DMS 273 treated with DMSO at 0.1 percent for 48 hours (cell line): ENCODE data around the gene FGFRL1.
A peak's percentile ranks its signal among the peaks of the same experiment; 100 is the strongest.

Experiments used
- DNase-seq: peaks from one replicate; lab custom pipeline; 2025; lab: John Stamatoyannopoulos, UW

Gene FGFRL1

GRCh38 chr4:1006856-1007255 is 4.6 kb upstream of the FGFRL1 start:
- DNase-seq: no peak

DNA sequence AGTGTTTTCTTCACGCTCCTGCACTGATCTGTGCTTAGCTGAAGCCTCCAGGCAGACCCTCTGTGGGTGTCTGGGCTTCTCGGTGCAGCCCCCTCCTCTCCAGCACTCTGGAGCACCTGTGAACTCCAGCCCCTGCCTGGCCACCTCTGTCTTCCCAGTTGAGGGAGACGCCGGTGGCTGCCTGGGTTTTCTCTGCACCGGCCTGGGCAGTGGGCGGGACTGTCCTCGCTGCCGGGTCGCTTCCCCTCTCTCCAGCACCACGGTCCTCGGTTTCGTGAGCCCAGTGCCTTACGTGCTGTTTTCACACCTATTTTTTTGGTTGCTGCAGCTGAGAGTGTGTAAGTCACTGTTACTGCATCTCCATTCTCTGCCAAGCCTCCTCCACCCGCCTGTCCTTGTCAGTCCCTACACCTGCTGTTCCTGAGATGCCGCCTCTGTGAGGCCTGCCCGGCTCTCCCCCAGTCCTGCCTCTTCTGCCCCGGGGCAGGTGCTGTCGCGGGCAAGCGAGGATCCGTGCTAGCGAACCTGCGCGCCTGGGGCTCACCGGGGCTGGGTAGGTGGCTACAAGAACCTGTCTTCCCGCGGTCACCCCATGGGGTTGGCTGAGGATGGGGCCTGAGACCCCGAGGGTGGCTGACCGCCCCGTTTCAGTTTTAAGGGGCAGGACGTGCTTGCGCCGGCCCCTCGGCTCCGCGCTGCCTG is 2.4 kb upstream of the FGFRL1 start:
- DNase-seq: no peak

DNA sequence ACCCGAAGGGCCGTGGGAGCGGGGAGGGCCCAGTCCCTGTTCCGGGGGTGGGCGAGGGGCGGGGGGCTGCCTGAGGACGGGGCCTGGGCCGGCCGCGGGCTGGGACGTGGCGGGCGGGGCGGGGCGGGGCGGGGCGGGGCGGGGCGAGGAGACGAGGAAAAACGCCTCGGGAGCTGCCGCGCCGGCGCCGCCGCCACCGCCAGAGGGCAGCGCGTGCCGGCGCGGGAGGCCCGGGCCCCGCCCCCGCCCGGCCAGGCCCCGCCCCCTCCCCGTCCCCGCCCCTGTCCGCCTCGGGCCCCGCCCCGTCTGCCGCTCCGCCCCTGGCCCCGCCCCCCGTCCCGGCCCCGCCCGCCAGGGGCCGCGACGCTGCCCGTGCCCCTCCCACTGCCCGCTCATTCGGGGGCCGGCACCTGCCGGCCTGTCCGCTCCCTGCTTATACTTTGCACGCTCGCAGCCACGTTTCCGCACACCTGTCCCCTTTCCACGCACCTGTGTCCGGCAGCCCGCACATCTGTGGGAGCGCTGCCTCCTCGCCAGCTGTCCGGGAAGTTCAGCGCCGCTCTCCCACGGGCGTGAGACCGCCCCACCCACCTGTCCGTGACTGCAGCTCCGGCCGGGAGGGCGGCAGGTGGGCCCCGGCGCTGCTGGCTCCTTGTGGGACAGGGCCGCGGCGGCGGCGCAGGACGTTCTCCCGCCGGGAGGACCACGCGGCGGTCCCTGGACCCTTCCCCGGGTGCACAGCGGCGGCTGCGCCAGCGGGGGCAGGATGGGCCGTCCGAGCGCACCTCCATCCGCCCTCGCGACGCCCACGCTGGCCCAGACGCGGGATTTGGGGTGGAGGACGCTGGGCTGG is 1.7 kb upstream of the FGFRL1 start:
- DNase-seq: no peak

- DNase-seq: no peak
These were observed 918 bp upstream of the FGFRL1 start for GRCh38 chr4:1010395-1011021.

DNA sequence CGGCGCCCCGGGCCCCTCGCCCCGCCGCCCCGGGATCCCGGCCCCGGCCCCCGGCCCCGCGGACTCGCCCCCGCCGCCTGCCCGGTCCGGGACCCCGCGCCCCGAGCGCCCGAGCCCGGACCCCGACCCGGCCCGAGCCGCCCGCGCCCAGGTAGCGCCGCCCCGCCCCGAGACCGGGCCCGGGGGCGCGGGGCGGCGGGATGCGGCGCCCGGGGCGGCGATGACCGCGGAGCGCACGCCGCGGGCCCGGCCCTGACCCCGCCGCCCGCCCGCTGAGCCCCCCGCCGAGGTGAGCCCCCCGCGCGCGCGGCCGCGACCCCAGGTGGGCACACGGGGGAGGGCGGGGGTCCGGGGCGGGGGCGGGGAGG is 224 bp downstream of the FGFRL1 start:
- no peak for DNase-seq

DNA sequence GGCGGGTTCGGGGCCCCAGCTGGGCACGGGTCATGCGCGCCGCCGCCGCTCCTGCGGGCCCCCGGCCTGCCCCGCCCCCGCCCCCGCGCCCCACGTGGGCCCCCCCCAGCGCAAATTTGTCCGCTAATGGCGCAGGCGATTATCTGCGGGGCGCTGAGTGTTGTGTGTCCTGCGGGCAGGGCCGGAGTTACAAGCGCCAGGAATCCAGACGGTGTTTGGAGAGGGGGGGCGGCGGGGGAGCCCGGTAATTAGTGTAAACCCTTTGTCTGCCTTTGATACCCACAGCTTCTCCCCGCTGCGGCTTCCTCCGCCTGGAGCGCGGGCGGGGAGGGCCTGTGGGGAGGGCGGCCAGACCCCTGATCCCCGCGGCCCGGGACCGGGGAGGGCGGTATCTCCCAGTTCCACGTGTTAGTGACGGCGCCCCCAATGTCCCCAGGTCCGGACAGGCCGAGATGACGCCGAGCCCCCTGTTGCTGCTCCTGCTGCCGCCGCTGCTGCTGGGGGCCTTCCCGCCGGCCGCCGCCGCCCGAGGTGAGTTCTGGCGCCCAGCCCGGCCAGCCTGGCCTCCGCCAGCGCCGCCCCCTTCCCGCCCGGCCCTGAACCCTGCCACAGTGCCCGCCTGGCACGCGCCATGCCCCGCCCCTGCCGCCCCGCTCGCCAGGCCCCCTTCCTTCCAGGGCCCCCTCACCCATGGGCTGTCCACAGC is 761 bp downstream of the FGFRL1 start:
- DNase-seq: peak; percentile 40

DNA sequence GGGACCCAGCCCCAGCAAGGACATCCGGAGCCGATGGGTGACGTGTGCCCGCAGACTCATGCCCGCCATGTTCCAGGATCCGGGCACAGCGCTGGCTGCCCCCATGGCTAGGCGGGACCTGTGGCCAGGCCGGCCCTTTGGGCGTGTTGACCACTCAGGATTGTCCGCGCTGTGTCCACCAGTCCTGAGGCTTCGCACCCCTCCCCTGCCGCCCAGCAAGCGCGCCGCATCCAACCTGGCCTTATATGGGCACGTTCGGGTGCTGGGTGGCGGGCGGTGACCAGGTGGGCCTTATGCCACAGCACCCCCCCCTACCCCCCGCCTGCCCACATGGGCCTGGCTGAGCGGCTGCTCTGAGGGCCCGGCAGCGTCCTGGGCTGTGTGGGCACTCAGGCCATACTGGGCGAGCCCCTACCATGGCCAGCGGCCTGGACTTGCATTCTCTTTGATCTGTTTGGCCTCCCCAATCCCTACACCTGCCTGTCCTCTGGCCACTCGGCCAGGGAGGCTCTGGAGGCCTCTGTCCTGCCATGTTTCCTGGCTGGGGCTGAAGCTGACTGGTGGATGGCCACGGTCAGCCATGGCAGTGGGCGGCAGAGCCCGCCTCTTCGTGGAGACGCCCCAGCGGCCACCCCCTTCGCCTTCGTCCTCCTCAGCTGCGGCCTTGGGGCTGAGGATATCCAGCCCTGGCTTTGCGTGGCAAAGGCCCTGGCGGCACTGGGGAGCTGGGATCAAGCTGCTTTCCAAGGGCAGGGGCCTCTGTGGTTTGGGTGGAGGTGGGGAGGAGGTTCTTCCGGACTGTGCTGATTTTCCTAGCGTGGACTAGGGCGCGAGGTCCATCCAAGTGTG is 2.0 kb downstream of the FGFRL1 start:
- no peak for DNase-seq

GRCh38 chr4:1014291-1015167 is 3.1 kb downstream of the FGFRL1 start:
- DNase-seq: no peak

GRCh38 chr4:1015179-1015578 is 3.8 kb downstream of the FGFRL1 start:
- DNase-seq: no peak

DNA sequence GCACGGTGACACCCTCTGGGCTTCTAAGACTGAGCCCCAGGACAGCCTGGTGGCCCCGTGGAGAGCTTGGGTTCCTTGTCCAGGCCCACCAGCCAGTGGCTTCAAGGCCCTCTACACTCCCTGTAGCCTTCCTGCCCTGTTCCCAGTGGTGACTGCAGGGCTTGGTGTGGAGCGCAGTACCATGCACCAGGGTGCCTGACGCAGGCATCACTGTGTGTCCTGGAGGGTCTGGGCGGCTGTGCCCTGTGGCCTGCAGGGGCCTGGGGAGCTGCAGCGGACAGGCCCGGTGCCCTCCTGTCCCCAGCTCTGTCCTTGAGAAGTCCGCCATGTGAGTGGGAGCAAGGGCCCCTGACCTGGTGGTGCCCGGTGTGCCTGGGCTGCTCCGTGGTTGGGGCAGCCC is 4.3 kb downstream of the FGFRL1 start:
- DNase-seq: no peak

GRCh38 chr4:1017211-1017610 is 5.8 kb downstream of the FGFRL1 start:
- DNase-seq: no peak

- DNase-seq: no peak
These were observed 6.3 kb downstream of the FGFRL1 start for GRCh38 chr4:1017706-1018105.

GRCh38 chr4:1018147-1019020 is 7.0 kb downstream of the FGFRL1 start:
- DNase-seq: no peak

DNA sequence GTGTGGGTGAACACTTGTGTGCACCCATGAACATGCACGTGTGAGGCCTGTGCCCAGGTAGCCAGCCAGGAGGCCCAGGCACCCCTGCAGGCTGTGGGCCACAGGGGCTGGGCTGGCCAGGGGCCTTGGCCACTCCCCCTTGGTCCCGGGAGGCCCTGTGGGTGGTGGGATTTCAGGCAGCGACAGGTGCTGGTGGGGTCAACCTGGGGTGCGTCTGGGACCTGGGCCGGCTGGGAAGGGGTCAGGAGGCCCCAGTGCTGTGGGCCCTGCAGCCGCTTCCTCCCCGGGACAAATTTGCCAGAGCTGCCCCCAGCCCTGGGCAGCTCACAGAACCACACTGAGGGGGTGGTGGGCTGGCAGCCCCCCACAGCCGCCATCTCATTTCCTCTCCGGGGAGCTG is 7.9 kb downstream of the FGFRL1 start:
- DNase-seq: no peak

- no peak for DNase-seq
These were observed 8.5 kb downstream of the FGFRL1 start for GRCh38 chr4:1019729-1020470.

DNA sequence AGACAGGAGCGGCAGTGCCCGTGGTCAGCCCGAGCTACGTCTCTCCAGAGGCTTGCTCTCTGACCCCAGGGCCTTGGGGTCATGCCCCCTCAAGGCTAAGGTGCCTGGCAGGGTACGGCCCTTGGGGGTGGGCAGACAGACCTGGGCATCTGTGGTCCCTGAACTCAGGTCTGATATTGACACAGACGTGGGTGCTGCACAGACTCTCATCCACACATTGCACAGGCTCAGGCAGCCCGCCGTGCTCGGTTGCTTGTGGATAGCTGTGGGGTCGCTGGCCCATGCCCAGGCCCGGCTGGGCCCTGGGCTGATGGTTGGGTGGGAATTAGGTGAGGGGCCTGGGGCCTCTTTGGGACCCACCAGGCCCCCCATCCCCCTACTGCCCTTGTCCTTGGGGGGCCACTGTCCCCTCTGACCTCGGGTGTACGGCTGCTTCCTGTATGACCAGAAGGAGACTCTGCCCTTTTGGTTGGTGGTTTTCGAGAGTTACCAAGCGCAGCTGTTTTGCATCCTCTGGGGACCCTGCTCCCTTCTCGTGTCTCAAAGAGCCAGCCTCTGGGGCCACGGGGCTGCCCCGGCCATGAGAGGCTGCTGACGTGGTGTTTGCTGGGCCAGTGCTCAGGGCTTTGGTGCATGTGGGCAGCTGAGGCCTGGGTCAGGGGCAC is 10.1 kb downstream of the FGFRL1 start:
- no peak for DNase-seq

GRCh38 chr4:1022051-1022738 is 10.8 kb downstream of the FGFRL1 start:
- DNase-seq: no peak

DNA sequence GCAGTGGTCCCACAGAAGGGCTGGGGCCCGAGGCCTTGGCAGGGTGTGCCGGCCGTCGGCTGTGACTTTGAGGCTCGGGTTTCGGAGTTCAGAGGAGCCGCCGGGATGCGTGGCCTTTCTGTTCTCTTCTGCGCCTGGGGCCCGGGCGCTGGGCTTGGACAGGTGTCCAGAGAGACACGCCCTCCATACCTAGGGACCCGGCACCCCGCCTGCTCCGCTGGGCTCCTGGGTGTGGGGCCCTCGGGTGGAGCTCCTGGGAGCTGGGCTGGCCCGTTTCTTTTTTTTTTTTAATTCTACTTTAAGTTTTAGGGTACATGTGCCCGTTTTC is 11.3 kb downstream of the FGFRL1 start:
- no peak for DNase-seq
